ENCODE results near the gene AMMECR1.

Gene AMMECR1

DNA sequence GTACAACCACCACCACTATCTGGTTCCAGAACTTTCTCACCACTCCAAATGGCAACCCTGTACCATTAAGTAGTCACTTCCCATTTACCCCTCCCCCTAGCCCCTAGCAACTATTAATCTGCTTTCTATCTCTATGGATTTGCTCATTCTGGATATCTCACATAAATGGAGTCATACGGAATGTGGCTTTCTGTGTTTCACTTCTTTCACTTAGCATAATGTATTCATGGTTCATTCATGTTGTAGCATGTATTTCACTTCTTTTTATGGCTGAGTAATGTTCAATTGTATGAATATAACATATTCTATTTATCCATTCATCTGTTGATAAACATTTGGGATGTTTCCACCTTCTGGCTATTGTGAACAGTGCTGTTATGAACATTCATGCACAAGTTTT lies 104.7 kb downstream of the AMMECR1 start:
- DNase-seq (ENCODE audit: low read depth in 1 of 2, low spot score in 1 of 2): no peak

- no peak for DNase-seq (ENCODE audit: low read depth in 1 of 2, low spot score in 1 of 2)
Measured at GRCh38 chrX:110212299-110212698, 105.6 kb downstream of the AMMECR1 start.

DNA sequence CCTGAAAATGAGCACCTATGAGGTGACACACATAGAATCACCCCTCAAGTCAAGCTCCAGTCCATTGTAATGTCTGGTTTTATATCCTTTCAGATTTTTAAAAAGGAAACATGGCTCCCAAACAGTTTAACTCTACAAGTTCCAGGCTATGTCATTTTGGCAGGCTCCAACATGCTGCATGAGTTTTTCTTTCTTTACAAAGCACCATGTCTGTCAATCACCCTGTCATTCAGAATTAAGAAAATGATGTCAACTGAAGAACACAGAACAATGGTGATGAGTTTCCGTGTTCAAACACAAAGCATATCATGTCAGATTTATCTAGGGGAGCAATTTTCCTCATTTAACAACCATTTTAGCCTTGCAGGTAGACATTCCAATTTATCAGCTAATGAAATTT lies 106.5 kb downstream of the AMMECR1 start:
- DNase-seq (ENCODE audit: low read depth in 1 of 2, low spot score in 1 of 2): no peak

- DNase-seq (ENCODE audit: low read depth in 1 of 2, low spot score in 1 of 2): no peak
Measured at GRCh38 chrX:110210417-110211139, 107.3 kb downstream of the AMMECR1 start.

DNA sequence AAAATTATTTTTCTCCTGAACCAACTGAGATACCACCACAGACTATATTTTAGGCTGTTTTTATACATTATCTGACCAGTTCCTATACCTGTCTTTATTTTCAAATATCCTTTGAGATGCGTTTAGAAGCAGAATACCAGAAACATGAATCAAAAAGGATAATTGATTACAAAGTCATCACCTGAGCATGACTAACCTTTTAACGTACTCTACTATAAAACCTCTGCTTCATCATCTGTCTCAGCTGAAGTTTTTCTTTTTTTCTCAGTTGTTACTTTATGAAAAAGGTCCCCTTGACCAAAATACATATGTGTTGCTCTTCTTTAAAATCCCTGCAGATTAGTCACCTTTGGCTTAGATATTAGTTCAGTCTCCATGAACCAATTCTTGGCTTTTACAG lies 109.8 kb downstream of the AMMECR1 start:
- DNase-seq (ENCODE audit: low read depth in 1 of 2, low spot score in 1 of 2): no peak

- no peak for DNase-seq (ENCODE audit: low read depth in 1 of 2, low spot score in 1 of 2)
Measured at GRCh38 chrX:110204986-110205385, 112.9 kb downstream of the AMMECR1 start.

DNA sequence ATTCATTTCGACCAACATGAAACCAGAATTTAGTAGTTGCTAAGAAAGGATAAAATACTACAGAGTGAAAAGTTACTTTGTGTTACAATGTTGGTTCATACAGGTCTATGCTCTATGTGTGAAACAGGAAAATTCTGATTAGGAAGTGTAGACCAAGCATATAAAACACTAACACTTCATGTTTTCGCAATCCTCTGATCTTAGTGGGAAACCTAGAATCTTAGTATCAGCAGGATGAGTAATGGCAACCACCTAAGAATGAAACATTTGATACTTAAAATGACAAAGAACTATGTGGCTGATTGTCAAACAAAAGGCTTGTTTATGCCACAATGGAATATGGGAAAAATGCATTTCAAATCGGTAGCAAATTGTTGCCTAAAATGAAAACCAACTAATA lies 116.1 kb downstream of the AMMECR1 start:
- no peak for DNase-seq (ENCODE audit: low read depth in 1 of 2, low spot score in 1 of 2)

DNA sequence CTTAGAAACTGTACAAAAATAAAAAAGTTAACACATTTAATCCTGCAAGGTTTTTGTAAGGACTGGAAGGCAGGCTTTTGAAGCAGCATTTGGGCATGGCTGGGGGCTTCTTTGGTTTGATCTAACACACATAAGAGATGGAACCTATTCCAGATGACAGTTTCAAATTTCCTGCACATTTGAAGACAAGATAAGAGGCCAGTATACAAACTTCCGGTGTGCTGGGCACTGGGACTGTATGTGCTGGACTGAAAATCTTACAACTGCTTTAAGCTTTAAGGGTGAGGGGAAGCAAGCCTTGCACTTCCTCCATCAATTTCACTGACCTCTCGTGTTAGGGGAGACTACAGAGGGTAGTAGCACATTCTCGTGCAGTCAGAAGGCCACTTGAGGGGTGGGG lies 122.9 kb downstream of the AMMECR1 start:
- DNase-seq (ENCODE audit: low read depth in 1 of 2, low spot score in 1 of 2): no peak

DNA sequence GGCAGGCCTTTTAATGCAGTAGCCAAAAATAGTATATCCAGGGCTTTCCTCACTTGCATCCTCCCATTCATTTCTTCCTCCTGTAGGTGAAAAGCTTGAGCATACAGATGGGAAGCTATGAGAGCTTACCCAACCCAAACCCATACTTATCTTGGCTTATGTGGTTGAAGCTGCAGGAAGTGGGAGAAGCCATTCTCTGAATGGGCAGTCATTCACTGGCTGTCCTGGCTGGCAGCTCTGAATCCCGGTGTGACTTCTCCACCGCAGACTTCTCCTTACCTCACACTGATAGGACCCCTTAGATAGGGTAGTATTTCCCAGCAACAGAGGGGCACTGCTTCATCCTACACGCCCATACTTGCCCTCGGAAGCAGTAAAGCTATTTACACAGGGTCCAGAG lies 125.4 kb downstream of the AMMECR1 start:
- no peak for DNase-seq (ENCODE audit: low read depth in 1 of 2, low spot score in 1 of 2)

- no peak for DNase-seq (ENCODE audit: low read depth in 1 of 2, low spot score in 1 of 2)
Measured at GRCh38 chrX:110188701-110189558, 129.0 kb downstream of the AMMECR1 start.

GRCh38 chrX:110183314-110183713 lies 134.6 kb downstream of the AMMECR1 start:
- no peak for DNase-seq (ENCODE audit: low read depth in 1 of 2, low spot score in 1 of 2)

DNA sequence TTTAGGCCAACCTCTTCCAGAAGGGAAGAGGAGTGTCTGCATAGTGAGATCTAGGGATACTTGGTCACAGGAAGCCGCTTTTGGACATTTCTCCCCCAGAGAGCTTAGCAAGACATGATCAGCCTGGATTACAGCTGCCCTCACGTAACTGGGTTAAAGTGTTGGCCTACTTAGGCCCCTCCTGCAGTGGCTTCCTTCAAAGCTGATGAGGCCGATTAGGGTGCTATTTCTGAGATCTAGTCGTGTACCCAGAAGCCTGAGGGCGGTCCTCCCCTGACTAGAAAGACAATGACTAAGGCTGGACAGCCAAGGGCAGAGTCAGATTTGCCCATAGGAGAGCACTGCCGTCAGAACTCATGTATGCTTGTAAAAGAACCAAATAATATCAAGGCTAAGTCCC lies 135.0 kb downstream of the AMMECR1 start:
- no peak for DNase-seq (ENCODE audit: low read depth in 1 of 2, low spot score in 1 of 2)

DNA sequence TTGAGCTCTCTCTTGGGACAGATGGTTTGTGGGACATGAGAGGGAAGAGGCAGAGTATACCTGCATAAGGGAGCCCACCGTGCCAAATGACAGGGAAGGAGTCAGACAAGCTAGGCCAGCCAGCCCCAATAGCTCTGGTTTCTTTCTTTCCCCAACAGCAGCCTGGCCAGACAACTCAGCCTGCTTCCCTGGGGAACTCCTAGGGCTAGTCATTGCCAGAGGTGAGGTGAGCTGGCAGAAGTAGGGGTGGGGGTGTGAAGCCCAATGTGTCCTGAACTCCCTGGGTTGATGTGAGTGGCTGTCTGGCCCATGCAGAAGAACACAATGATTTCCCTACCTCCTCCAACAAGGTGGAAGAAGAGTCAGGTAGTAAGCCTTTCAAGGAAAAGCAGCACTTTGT lies 135.5 kb downstream of the AMMECR1 start:
- DNase-seq (ENCODE audit: low read depth in 1 of 2, low spot score in 1 of 2): no peak

DNA sequence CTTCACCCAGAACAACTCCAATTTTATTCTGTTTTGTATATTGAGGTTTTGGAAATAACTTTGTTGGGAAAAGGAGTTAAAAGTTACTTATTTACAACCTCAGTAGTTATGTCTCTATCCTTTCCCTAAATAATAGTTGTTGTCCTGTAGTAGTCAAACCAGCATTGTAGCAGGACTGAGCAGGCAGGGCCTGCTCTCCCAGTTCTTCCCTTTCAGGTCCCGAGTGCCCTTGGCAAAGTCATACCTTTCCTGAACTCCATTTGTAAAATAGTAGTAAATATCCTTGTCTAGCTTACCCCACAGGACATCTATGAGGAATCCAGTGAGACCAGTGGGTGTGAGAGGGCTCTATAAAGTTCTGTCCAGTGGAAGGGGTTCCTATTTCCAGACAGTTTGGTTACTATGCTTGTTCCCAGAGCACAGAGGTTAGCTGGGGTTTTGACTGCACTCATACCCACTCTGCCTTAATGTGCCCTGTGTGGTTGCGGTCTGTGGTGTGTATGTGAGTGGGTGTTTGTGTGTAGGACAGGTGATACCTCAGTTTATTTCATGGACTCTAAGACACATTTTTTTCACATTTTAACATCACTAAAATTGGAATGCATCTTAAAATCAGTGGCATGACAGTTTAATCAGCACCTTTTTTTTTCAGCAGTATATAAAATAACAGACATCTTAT lies 136.3 kb downstream of the AMMECR1 start:
- no peak for DNase-seq (ENCODE audit: low read depth in 1 of 2, low spot score in 1 of 2)

DNA sequence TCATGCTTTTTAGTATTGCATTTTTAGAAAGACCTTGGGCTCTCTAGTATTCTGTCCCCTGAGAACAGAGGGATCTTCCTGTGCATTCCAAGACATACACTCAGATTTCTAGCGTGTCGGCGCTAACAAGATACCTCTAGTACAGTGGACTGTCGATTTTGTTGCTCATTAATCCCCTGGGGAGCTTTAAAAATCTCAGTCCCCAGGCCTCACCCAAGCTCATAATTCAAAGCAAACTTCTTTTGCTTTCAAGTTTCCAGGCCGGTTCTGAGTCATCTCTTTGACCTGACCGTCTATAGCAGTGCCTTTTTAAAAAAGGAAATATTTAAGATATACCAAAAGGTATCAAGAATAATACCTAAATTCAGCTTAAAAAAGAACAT lies 137.0 kb downstream of the AMMECR1 start:
- no peak for DNase-seq (ENCODE audit: low read depth in 1 of 2, low spot score in 1 of 2)

DNA sequence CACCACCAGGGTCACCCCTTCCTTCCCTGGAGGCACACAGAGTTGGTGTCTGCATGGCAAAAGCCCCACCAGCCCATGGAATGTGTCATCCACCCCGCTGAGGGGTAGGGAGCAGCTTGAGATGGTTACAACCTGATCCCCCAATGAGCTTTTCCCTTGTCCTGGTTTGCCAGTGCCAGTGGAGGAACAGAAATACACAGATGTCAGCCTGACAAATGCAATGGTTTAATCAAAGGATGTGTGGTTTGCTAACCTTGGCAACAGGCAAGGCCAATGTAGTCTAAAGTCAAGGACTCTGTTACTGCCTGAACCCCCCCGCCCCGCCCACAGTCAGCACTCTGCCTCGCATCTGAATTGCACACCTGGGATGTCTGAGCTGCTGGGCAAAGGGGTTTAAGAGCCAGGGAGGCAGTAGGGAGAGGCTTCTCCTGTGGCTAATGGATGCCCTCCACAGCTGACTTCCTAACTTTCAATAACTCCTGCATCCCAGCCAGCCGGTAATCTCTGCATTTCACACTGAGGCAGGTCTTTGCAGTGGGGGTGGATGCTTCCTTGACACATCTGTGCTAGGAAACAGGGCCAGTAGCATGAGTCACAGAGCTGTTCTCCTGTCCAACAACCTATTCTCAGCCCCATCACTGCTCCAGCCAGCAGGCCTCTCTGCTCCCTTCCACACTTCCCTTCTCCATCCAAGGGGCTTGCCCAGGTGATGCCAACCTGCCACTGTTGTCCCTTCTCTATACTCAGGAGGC lies 137.5 kb downstream of the AMMECR1 start:
- DNase-seq (ENCODE audit: low read depth in 1 of 2, low spot score in 1 of 2): no peak

DNA sequence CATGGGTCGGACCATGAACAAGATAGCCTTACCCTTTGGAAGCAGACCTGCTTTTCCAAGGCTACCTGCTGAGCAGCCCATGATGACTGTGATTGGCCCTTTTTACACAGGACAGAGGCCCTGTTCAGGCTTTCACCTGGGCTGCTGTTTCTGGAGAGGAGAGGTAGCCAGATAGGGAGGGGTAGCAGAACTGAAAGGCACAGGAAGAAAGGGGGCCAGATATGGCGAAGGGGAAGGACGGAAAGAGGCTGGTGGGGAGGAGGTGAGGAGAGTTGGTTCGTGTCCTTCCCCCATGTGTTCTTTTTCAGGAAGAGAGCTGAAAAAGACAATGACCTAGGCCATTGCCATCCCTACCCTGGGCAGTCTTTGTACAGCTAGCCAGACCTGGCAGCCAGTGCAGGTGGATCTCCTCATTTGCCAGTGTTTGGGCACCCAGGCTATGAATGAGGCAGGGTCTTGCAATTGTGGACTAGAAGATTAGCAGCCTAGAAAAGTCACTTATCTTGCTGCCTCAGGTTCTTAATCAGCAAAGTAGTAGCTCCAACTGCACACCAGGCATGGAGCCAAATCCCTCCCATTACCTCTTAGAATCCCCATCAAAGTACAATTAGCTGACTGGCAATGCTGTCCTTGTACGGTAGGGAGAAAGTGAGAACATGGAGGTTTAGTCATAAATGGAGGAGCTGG lies 139.6 kb downstream of the AMMECR1 start:
- DNase-seq (ENCODE audit: low read depth in 1 of 2, low spot score in 1 of 2): no peak

GRCh38 chrX:110175696-110176095 lies 142.2 kb downstream of the AMMECR1 start:
- no peak for DNase-seq (ENCODE audit: low read depth in 1 of 2, low spot score in 1 of 2)

GRCh38 chrX:110175146-110175545 lies 142.7 kb downstream of the AMMECR1 start:
- DNase-seq (ENCODE audit: low read depth in 1 of 2, low spot score in 1 of 2): no peak

Data from activated T-helper 1 cell treated with anti-CD3 and anti-CD28 coated beads, Interleukin-2, amount 50 U/mL, for 16 hours (primary cell).